NCI-H446 treated with DMSO at 0.1 percent for 48 hours (cell line): ENCODE measurements around the gene ABI3BP.
"Not testable (repeated sequence)": the region's sequence is repeated elsewhere in the genome, so short reads cannot be mapped to it uniquely, and the experiment has no call there.

Experiments
- DNase-seq: peaks from one replicate; lab custom pipeline; 2025; lab: John Stamatoyannopoulos, UW

ABI3BP gene

DNA sequence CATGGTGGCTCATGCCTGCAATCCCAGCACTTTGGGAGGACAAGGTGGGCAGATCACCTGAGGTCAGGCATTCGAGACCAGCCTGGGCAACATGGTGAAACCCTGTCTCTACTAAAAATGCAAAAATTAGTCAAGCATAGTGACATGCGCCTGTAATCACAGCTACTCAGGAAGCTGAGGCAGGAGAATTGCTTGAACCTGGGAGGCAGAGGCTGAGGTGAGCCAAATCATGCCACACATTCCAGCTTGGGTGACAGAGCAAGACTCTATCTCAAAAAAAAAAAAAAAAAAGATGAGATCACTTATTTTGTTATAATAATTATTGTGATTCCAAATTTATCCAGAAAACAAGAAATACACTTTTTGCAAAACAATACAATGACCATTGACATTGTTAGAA, 47.1 kb downstream of the ABI3BP start:
- DNase-seq = not testable (repeated sequence)

DNA sequence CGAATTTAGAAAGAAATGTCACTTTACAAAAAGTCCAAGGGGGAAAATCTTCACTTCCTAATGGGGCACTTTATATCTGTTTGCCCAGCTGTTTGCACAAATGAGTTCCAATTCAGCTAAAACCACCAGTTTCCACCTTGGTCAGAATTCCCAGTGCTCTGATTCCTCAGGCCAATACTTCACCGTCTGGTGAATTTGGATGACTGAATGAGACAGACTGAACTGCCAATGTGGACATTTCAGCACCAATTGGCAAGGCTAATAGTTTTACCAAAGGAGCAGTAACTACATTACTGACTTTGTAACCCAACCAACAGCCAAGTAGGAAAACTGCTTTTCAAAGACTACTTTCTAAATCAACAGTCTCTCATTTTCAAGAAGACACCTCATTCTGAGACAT, 51.8 kb downstream of the ABI3BP start:
- no peak for DNase-seq

DNA sequence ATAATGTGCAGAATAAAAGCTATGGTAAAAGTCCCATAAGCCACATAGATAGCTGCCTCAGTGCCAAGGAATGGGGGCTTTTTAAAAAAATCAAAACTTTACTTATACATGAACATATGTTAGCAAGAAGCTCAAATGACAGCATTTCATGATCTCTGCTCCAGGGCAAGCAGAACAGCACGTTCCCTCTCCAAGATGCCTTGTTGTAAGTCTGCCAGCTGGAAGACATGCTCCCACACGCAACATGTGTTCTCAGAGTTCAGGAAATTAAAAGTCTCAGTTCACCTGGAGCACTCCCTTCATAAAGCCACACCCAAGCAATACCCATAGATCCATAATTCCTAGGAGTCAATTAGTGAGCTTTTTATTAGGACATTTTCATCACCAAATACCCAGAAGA, 52.2 kb downstream of the ABI3BP start:
- no peak for DNase-seq

DNA sequence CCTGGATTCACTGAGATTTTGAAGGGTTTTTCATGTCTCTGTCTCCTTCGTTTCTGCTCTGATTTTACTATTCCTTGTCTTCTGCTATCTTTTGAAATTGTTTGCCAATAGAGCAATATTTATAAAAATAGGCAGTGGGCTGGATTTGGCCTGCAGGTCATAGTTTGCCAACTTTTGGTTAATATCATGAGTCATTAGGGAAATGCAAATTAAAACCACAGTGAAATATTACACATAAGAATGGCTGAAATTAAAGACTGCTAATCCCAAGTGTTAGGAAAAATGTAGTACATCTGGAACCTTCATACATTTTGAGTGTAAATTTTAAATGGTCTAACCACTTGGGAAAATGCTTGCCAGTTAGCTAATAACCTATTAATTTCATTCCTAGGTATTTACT, 56.3 kb downstream of the ABI3BP start:
- DNase-seq = no peak

DNA sequence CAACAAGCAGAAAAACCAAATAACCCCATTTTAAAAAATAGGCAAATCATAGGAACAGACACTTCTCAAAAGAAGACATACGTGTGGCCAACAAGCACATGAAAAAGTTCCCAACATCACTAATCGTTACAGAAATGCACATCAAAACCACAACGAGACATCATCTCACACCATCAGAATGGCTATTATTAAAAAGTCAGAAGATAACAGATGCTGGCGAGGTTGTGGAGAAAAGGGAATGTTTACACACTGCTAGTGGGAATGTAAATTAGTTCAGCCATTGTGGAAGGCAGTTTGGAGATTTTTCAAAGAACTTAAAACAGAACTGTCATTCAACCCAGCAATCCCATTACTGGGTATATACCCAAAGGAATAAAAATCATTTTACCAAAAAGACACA, 60.7 kb downstream of the ABI3BP start:
- DNase-seq = no peak

DNA sequence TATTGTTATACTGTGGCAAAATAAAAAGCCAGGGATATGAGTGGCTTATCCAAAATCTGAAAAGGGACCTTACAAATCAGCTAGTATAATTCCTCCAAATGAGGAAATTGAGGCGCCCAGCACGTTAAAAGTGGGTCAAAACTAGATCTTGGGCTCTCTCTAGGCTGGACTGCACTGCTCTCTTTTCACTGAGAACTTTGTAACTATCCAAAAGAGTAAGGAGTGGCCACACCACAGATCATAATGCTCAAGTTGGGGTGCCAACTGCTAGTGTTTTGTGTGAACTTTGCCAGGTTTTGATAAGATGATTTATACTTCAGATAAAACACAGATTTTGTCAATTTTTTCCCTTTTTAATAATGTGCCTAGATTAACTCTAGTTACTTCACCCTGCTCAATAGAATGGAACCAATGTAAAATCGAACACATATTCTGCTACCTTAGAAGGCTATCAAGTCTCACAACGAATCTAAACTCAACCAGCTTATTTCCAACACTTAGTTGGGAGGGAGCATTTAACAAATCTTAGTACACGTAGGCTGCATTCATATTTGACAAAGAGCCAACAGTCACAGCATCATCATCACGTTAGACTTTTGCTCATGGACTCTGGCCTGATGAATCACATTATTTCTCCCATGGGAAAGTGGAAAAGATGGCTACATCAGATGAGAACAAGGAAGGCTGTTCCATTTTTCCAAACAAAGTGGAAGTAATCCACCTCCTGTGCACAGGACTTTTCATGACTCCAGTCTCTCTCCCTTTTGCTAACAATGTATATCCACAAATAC, 64.4 kb downstream of the ABI3BP start:
- DNase-seq = no peak

DNA sequence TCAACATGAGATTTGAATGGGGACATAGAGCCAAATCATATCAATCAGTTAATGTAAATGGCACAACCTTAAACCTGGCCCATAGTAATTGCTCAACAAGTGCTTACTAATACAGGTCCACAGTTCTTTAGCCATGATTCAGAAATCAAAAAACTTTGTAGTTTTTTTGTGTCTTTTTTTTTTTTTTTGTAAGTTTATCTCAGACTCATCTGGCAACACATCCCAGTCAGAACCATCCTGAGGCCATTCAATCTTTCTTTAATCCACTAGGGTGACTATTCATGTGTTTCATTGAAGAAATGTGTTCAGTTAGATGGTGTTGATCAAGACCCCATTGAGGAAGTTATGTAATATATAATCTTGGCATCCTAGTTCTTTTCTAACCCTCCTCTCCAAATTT, 65.4 kb downstream of the ABI3BP start:
- no peak for DNase-seq

DNA sequence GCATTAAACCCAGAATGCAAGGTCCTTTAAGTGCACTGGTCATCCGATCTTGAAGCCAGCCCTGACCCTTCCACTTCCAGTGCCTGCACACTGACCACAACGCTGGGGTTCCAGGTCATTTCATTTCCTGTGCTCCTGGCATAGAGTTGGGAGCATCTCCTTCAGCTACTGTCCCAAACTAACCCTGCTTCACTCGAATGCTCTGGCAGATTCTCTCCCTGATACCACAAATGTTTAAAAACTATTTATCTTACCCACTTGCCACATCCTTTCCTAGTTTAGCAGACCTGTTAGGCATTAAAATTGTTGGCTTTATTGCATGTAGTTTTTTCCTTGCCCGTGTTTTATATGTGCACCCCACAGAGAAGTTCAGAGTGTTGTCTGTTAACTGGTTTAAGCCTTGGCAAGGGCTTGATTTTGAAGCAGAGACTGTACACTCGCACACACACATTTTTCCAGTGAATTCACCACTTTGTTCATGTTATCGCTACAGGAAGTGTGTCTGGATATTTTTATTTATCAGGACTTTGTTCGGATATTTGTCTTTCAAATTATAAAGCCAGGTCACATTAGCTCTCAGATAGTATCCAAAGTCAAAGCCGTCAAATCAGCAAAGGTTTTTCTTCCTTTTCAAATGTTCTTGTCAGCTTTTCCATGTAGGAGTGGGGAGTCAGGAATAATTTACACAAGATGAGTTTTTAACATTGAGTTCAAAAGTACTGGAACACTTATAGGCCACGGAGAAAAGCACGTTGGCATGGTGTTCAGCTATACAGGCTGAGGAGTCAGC, 77.3 kb downstream of the ABI3BP start:
- no peak for DNase-seq

DNA sequence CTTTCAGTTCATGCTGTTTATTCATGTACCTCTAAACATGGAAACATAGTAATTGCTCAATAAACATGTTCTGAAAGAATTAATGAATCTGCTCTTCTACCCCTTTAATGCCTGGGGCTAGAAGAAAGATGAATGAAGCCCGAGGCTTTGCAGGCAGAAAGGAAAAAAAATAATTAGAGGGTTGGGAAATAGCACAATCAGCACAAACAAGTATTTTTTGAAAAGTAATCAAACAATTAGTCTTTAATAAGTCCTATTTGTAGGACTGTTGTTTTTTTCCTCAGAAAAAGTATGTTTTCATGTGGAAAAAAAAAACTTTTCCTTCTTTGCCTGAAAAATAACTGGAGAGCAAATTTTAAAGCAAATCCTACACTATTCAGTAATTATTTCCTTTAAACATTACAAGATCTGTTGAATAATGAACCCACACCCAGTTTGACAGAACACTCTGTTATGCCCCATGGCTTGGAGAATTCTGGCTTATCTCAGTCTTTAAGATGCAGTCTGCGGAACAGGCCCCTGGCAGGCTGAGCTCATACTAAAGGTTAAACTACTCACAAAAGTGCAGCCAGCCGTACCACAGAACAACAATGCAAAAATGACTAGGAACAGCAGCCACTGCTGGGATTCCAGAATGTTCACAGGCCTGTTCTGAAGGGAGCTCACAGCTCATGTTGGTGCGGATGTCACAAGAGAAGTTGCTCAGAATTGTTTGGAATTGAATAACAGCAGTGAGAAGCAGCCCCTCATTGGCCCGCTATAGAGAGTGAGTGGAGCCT, 79.2 kb downstream of the ABI3BP start:
- DNase-seq = no peak

DNA sequence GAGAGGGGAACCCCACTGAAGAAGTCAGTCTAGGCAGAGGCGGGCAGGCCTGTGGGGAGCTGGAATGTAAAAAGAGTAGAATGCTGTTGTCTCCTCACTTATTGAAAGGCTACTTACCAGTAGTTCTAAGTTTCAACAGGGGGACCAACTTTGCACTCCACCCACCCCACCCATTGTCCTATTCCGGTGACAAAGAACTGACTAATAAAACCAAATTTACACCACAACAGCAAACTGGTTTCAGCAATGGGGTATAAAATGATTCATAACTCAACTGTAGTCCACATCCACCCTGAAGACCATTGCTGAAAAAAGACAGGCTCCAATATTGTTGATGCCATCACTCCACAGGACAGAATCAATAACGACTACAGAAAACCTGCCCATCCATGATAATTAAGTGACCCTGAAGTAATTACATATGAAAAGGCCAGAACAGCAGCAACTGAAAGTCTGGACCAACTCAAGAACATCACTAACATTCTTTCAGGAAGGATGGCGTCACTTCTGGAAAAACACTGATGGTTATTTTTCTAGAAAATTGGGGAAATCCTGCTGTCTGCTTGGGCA, 80.2 kb downstream of the ABI3BP start:
- DNase-seq = no peak

DNA sequence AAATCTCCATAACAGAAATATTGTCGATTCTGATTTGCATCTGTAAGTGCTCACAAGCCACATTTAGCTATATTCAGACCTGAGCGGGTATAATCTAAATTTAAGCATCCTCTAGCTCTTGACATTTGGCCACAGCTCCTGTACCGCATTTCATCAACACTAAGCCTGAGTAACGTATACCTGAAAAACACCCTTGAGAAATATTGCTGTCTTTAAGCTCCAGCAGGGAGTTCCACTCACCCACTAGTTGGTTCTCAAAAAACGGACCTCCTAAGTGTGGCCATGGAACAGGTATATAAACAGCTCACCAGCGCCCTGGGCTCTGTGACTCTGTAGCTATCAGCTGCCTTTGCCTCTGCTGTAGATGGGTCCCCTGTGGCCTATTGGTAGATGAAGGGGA, 80.7 kb downstream of the ABI3BP start:
- DNase-seq = no peak

DNA sequence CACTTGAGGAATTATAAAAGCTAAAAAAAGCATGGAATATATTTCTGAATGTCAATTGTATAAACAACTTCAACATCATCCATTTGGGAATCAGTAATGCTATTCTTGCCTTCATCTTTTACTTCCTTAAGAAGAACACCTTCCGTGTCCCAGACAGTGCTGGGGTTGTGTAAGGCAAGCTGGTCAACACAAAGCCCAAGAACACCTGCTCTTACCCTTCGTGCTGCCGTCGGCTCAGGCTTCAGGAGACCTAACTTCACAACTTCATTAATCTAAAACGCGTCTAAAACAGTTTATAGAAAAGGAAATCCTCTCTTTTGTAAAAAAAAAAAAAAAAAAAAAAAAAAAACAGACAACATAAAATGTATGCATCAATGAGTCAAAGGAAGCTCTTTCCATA, 81.3 kb downstream of the ABI3BP start:
- DNase-seq = no peak

DNA sequence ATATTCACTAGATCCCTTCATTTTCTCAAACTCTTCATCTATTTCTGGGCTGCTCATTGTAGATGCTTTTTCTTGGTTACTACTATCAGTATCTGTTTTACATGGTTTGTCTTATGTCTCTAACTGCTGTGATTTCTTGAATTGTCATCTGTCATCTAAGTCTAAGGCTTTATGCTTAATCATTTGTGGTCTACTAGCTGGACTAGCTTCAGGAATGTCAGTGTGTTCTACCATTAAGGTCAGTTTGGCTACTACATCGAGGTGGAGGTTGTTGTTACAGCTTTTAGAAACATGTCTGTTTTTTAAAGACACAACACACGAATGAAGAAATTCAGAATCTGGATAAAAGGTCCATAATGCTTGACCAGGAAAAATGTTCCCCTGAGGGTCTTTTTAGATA, 82.2 kb downstream of the ABI3BP start:
- DNase-seq = no peak

DNA sequence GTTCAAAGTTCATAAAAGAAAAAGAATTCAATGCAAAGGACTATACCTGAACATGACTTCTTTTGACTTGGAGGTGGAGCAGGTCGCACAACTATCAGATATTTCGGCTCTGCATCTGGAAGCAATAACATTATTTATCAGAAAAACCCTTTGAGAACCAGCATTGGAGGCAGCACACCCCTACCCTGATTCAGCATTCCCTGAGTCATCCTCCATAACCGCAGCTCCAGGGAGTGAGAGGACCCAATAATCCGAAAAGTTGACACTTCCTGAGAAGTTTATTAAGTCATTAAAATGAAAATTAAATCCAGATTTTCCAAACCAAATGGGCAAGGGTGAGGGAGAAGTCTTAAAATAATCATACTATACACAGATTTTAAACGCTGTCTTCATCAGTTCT, 90.6 kb downstream of the ABI3BP start:
- DNase-seq = no peak

DNA sequence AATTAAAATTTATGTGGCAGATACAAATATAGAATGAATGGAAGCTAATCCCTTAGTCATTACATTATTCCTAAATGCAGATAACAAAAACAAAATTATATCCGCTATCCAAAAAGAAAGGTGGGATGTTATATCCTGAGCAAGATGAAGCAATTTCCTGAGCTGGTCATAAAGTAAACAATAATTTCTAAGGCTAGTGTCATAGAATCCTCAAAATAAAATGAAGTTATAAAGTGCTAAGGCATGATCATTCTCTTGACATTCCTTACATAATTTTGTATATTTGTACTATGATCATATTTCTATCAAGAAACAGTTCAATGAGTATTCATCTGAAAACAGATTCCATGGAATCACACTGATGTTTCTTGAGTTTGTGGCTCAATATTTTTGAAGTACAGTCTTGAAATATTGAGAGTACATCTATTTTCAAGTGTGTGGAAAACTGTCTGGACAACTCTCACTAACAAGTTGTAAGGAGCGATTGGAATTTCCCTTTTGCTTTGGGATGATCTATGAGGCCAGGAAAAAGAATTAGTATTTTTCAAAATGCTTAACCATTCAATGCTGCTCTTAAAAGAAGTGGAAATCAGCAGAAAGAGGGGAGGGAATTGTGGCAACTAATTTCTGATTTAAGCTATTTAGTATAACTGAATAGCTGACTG, 92.4 kb downstream of the ABI3BP start:
- no peak for DNase-seq

DNA sequence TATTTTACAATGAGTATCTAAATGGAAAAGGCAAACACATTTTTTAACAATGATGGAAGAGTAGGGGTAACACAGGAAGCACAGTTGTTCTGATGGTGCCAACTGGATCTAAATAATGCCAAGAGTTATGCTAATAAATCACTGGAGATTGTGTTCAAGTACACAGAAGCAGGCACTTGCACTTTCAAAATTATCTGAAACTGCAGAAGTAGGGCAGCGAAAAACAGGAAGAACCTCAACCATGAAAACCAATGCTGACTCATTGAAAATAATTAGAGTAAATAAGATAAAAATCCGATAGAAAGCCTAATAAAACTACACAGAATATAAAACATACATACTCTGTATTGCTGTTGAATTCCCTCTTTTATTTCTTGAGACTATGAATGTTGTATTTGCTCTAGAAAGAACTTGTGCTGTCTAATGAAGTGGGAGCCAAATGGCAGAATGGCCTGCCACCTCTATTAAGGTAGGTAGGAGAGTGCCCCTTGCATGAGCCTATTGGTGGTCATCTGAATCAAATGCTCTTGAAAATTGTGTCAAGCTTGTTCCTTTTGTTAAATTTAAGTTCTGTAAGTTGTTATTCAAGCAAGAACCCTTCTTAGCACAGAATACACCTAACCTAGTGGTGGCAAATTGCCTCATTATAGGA, 93.7 kb downstream of the ABI3BP start:
- DNase-seq = no peak

DNA sequence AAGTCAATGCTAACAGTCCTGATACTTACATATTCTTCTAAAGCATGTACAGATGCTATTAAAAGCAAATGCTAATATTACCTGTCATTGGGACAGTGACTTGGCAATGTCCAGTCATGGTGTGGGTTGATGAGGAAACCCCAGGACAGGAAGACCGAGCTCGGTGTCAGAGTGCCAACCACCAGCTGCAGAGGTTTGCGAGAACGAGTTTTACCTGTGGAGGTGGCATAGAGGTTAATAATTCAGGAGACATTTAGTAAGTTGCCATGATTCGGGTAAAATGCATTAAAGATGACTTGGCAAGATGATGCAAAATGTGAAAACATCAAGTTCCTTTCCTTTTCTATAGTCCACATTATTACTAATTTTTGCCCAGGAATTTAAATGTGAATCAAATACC, 94.5 kb downstream of the ABI3BP start:
- DNase-seq = no peak

DNA sequence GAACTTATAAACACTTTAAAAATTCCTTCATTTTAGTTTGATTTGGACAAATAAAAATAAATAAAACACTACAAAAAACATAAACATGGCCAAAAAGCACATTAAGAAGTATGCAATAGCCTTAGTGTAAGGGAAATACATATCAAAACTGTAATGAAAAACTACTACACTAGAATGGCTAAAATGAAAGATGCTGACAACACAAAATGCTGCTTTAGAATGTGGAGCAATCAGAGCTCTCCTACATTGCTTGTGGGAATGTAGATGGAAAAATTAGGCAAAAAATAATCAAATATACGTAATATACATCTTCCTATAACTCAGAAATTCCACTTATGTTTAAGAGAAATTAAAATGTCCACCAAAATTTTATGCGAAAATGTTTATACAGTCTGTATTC, 96.2 kb downstream of the ABI3BP start:
- DNase-seq = no peak

DNA sequence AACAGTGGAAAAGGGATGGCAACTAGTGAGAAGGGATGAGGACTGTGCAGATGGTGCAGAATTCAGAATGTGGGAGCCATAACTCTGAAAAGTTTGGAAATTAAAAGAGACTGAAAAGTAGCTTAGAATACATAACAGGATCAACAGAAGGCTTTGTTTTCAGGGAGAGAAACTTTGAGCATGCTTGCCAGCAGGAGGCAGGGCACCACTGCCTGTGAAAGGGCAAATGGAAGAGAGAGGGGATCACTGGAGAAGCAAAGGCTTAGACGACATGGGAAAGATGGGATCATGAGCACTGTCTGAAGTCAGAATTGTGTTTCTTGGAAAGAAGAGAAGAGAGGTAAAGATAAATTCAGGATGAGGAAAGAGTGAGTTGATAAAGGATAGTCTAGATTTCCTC, 99.6 kb downstream of the ABI3BP start:
- DNase-seq = no peak

DNA sequence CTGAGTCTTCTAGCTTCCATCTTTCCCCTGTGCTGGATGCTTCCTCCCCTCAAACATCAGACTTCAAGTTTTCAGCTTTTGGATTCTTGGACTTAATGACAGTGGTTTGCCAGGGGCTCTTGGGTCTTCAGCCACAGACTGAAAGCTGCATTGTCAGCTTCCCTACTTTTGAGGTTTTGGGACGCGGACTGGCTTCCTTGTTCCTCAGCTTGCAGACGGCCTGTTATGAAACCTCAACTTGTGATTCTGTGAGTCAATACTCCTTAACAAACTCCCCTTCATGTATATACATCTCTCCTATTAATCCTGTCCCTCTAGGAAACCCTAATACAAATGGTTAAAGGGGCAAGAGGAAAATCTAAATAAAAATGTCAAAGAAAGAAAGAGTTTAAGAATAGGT, 100.1 kb downstream of the ABI3BP start:
- DNase-seq = no peak

DNA sequence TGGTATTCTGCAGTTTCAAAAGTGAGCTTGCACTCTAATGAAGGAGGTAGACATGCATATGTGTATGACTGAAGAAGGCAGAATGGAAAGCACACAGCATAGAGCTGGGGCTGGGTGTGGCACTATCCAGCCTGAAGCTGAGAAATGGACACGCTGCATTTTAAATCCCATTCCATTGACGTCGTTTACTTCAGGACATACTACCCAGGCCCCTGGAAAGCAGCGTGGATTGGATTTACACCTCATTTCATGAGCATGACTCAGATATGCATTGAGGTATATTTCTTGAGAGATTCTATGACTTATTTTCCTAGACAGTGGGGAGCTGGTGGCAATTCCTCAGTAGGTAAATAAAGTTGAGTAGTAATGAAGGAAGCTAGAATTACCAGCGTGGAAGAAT, 101.4 kb downstream of the ABI3BP start:
- no peak for DNase-seq
